HG02623 (cell line): ENCODE measurements around the gene NR4A3.

Source experiments
- ATAC-seq: cut with Tn5 transposase; IDR thresholded peaks from one replicate; pipeline ENCODE4 v1.9.1; 2021; ENCODE audit warnings: moderate library complexity; ENCODE audit not compliant: unreplicated experiment

The NR4A3 gene

GRCh38 chr9:99873531-99873930, 51.8 kb downstream of the NR4A3 start:
- no peak for ATAC-seq

GRCh38 chr9:99873943-99874584, 52.4 kb downstream of the NR4A3 start:
- no peak for ATAC-seq

GRCh38 chr9:99876190-99876589, 54.5 kb downstream of the NR4A3 start:
- ATAC-seq: no peak

DNA sequence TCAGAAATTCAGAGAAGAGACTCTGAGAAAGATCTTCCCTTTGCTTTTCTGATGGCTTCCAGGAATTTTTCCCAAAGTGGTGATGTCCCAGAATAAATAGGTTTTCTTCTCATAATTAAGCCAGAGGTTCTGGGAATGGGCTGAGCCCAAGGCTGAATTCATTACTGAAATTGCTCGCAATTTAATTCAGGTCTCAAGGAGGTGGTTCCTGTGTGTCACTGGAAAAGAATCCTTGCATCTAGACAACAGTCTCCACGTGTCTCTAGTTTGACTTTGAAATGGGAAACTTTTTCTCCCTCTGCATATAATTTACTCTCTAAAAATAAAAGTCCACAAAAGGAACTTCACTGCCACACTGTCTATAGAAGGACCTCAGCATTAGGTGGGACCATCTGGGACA, 57.0 kb downstream of the NR4A3 start:
- no peak for ATAC-seq

GRCh38 chr9:99881769-99882168, 60.1 kb downstream of the NR4A3 start:
- no peak for ATAC-seq

GRCh38 chr9:99885747-99886146, 64.1 kb downstream of the NR4A3 start:
- no peak for ATAC-seq

DNA sequence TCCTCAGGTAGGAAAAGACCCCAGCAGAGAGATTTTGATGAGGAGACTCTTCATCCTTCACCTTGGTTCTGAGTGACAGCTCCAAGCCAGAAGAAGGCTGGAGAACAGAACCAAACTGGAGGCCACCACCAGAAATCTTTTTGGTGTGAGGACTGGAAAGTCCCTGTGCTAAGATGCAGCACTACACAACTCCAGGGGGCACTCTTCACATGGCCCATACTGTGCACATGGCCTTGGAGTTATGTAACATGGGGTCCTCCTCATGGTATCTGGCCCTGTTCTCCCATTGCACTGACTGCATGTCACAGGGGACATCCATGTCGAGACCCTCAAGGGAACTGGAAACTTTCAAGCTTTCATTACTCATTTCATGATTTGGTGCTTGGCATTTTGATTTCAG, 67.4 kb downstream of the NR4A3 start:
- no peak for ATAC-seq

DNA sequence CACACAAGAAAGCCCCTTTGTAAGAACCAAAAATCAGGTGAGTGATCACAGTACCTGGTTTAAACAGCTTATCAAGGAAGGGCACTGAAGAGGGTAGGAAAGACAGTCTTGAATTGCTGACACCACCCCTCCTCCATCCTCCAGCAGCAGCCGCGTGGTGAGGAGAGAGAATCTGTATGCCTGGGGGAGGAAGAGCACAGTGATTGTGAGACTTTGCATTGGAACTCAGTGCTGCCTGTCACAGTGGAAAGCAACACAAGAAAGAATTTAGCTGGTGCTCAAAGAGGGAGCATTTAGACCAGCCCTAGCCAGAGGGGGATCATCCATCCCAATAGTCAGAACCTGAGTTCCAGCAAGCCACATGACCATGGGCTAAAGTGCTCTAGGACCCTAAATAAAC, 73.1 kb downstream of the NR4A3 start:
- ATAC-seq: no peak

- no peak for ATAC-seq
Measured at GRCh38 chr9:99895510-99895909, 73.8 kb downstream of the NR4A3 start.

DNA sequence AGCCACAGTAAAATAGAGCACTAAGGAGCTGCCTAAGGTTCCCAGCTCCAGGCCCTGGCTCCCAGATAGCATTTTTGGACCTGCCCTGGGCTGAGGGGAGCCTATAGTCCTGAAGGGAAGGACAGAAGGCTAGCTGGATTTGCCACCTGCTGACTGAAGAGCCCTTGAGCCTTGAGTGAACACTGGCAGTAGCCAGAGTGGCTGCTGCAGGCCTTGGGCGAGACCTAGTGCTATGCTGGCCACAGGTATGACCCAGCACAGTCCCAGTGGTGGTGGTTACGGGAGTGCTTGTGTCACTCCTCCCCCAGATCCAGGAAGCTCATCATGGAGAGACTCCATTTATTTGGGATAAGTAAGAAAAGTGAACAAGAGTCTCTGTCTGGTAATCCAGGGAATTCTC, 74.4 kb downstream of the NR4A3 start:
- no peak for ATAC-seq

- ATAC-seq: no peak
Measured at GRCh38 chr9:99903393-99903792, 81.7 kb downstream of the NR4A3 start.

- no peak for ATAC-seq
Measured at GRCh38 chr9:99905833-99906402, 84.2 kb downstream of the NR4A3 start.

- ATAC-seq: peak; percentile 86
Measured at GRCh38 chr9:99906403-99907207, 84.9 kb downstream of the NR4A3 start, which contains the start of gene STX17. TSS of gene STX17 (plus strand) at chr9:99906654. CDS start at chr9:99915240, 8,586 bp downstream.

DNA sequence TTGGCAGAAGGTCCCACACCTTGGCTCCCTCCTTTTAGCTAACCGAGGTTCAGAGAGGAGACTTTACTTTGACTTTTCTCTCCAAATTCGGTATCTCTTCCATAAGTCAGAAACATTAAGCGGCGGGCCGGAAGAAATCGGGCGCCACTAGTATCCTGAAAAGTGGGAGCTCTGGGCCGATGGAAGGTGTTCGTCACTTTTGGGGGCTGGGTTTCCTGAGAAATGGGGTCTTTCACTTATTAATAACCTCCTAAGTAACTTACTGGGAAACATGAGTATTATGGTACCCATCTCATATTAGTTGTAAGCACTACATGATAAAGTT, 85.5 kb downstream of the NR4A3 start:
- no peak for ATAC-seq

DNA sequence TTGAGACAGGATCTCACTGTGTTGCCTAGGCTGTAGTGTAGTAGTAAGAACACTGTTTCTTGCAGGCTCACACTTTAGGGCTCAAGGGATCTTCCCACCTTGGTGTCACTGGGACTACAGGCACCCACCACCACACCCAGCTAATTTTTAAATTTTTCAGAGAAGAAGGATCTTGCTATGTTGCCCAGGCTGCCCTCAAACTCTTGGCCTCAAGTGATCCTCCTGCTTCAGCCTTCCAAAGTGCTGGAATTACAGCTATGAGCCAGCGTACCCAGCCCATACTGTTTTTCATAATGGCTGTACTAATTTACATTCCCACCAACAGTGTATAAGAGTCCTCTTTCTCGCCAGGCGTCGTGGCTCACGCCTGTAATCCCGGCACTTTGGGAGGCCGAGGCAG, 89.9 kb downstream of the NR4A3 start:
- no peak for ATAC-seq
